ENCODE measurements around the gene TAF4B. TPM values are rescaled to one million over a fixed set of nuclear protein-coding genes. Genes with fewer than 3 reads are reported as not detected.
A peak's percentile ranks its signal among the peaks of the same experiment; 100 is the strongest.

The TAF4B gene
- total and polyA plus RNA-seq, 2 of the 8 experiments (the other 6 are each of a cell fraction or from before 2014, with no cell fraction given): 9.3 to 19.8 TPM

- DNase-seq (ENCODE audit: low read depth in 1 of 2, low spot score in 2 of 2): peak in 1 of 2 experiments; percentile 31
- Histone ChIP-seq H3K9me3 (ENCODE audit: insufficient read depth in 2 of 2, low read depth in 1 of 2, low read length in 1 of 2) (no peaks in the 10 kb centered on the region), H3K79me2 (ENCODE audit: control insufficient read depth in 1 of 2, insufficient read depth in 2 of 2, low read length in 2 of 2) (no peaks in the 10 kb centered on the region), H3K4me1 (replicated peaks in 1 of 4; ENCODE audit: control insufficient read depth in 3 of 4, insufficient read depth in 4 of 4, low read length in 3 of 4) (peaks cover 0 to 4% (median 2%) of the 10 kb centered on the region in 4 experiments; a peak in 1 of 7 replicates), H2BK20ac (ENCODE audit: low read length) (no peak overlapping the region), H3K79me1 (ENCODE audit: low read depth, low read length) (no peaks in the 10 kb centered on the region), H2AFZ (ENCODE audit: low read length) (no peak overlapping the region), H2BK12ac (ENCODE audit: low read depth, low read length) (no peak overlapping the region), H3K27ac (ENCODE audit: low read depth, low read length) (no peak overlapping the region), H2AK5ac (ENCODE audit: low read depth, low read length) (no peak overlapping the region), H3K4me2 (ENCODE audit: insufficient read depth in 1 of 2, low read depth in 2 of 2, low read length in 2 of 2) (no peak overlapping the region), H4K20me1 (replicated peaks in 1 of 2; ENCODE audit: control insufficient read depth in 1 of 2, insufficient read depth in 2 of 2, low read length in 2 of 2) (no peaks in the 10 kb centered on the region), H3K27me3 (replicated peaks in 1 of 4; ENCODE audit: control insufficient read depth in 3 of 4, extremely low read depth in 1 of 4, insufficient read depth in 3 of 4, low read length in 3 of 4) (no peaks in the 10 kb centered on the region), H4K8ac (ENCODE audit: extremely low read depth, insufficient read depth, low read length) (no peak overlapping the region), H4K91ac (replicated peaks; ENCODE audit: insufficient read length, low read length) (no peak overlapping the region), H3K4ac (replicated peaks; ENCODE audit: insufficient read length, low read depth, low read length) (no peak overlapping the region), H3K23ac (ENCODE audit: insufficient read length) (no peak overlapping the region), H3K23me2 (ENCODE audit: low read depth, low read length) (no peaks in the 10 kb centered on the region), H2BK120ac (replicated peaks; ENCODE audit: low read depth, low read length) (no peak overlapping the region), H3K4me3 (ENCODE audit: extremely low read depth in 1 of 4, insufficient read depth in 2 of 4, low read depth in 3 of 4, low read length in 4 of 4) (no peak overlapping the region), H3K9ac (replicated peaks in 1 of 4; ENCODE audit: extremely low read depth in 1 of 4, low read depth in 3 of 4, low read length in 3 of 4) (no peak overlapping the region), H3K18ac (ENCODE audit: extremely low read depth, low read length) (no peak overlapping the region), H4K5ac (ENCODE audit: insufficient read length, low read depth, low read length) (no peak overlapping the region), H3K36me3 (ENCODE audit: control insufficient read depth in 2 of 4, insufficient read depth in 4 of 4, low read length in 3 of 4) (no peaks in the 10 kb centered on the region), H3K56ac (replicated peaks; ENCODE audit: insufficient read length, low read depth, low read length) (no peak overlapping the region), H2BK15ac (ENCODE audit: low read length) (no peak overlapping the region), H3K14ac (ENCODE audit: insufficient read length) (no peak overlapping the region), H2BK5ac (ENCODE audit: low read depth, low read length) (no peak overlapping the region)
- ChIA-PET CTCF (ENCODE audit: partially characterized antibody) (interaction anchor here (0.6 to 2.1 kb wide), 2 partner anchors 41 to 350 kb away, joined by 4 to 7 read pairs; no protein-coding TSS in a partner anchor), POLR2A (ENCODE audit: partially characterized antibody) (no interaction called here)
- 91% methylated on average over 5 of the region's 5 CpGs; no CpG with 5 or more reads in 1 of the 2 experiments for WGBS, 2 experiments (ENCODE audit: extremely low coverage in 1 of 2, insufficient coverage in 1 of 2, insufficient read length in 1 of 2, insufficient replicate concordance in 2 of 2, low coverage in 1 of 2, low lambda C conversion rate in 2 of 2, missing lambda C conversion rate in 1 of 2)
- no peak for FAIRE-seq
- no peak for TF ChIP-seq E2F6 (IDR thresholded peaks at IDR 0.05)
- no peak for TF ChIP-seq RBBP5 (IDR thresholded peaks at IDR 0.05; ENCODE audit: borderline replicate concordance, low read depth, low read length)
- no peak for TF ChIP-seq JUN (IDR thresholded peaks at IDR 0.05; ENCODE audit: low read depth, low read length)
- TF ChIP-seq NANOG (IDR thresholded peaks at IDR 0.05; ENCODE audit: insufficient read depth, low read depth, low read length, poor library complexity, severe bottlenecking): no peak
- TF ChIP-seq HDAC6 (IDR thresholded peaks at IDR 0.05; ENCODE audit: low read depth, low read length): no peak
Observed at GRCh38 chr18:26425148-26425531, 198.9 kb downstream of the TAF4B start.
